OCI-LY7 (cell line): Measurements from ENCODE around the gene TRIM71.

Source experiments
- CTCF ChIP-seq: fragments of 200-600 bp; sonication (generic); conservative IDR thresholded peaks from 2 replicates; pipeline ENCODE4 v1.5.1; 2014; ENCODE audit warnings: mild to moderate bottlenecking, antibody characterized with exemption, low read length, moderate library complexity, mixed read lengths
- EZH2phosphoT487 ChIP-seq: fragments of 200-600 bp; sonication (generic); IDR thresholded peaks from 2 replicates; pipeline ENCODE4 v1.6.1; 2018; ENCODE audit warnings: low read depth, borderline replicate concordance, mild to moderate bottlenecking, mixed run types, antibody characterized with exemption, low read length, moderate library complexity, mixed read lengths

- no peak for TF ChIP-seq CTCF
- TF ChIP-seq EZH2phosphoT487, result no peak
These were observed 37.0 kb upstream of the TRIM71 start for GRCh38 chr3:32780735-32781210.
